Endothelial cell (in vitro differentiated cells): Measurements from ENCODE around the gene SURF2. TPM values are rescaled to one million over a fixed set of nuclear protein-coding genes. Genes with fewer than 3 reads are reported as not detected.
"Not testable (repeated sequence)": the region's sequence is repeated elsewhere in the genome, so short reads cannot be mapped to it uniquely, and the experiment has no call there.

ENCODE experiments used
- DNase-seq: peaks from one replicate; pipeline ENCODE4 v3.0.0; 2021; ENCODE audit warnings: low spot score
- H3K27ac Mint-ChIP-seq: one replicate; pipeline ENCODE4 v1.8.0; 2021; ENCODE audit warnings: mixed read lengths, inconsistent platforms; ENCODE audit not compliant: unreplicated experiment
- H3K27me3 Mint-ChIP-seq: one replicate; pipeline ENCODE4 v1.8.0; 2021; ENCODE audit warnings: mild to moderate bottlenecking, moderate library complexity, mixed read lengths, inconsistent platforms; ENCODE audit not compliant: unreplicated experiment
- H3K36me3 Mint-ChIP-seq: one replicate; pipeline ENCODE4 v1.8.0; 2021; ENCODE audit warnings: mild to moderate bottlenecking, low read depth, mixed read lengths, inconsistent platforms; ENCODE audit not compliant: unreplicated experiment
- H3K4me1 Mint-ChIP-seq: one replicate; pipeline ENCODE4 v1.8.0; 2021; ENCODE audit warnings: mild to moderate bottlenecking, mixed read lengths, inconsistent platforms; ENCODE audit not compliant: unreplicated experiment
- H3K4me3 Mint-ChIP-seq: one replicate; pipeline ENCODE4 v1.8.0; 2021; ENCODE audit warnings: mild to moderate bottlenecking, mixed read lengths, inconsistent platforms; ENCODE audit not compliant: unreplicated experiment
- H3K9me3 Mint-ChIP-seq: one replicate; pipeline ENCODE4 v1.8.0; 2021; ENCODE audit warnings: mixed read lengths, inconsistent platforms; ENCODE audit not compliant: unreplicated experiment
- total RNA-seq: library from RNA; stranded (reverse); fragmentation: NEBNext Ultra II Directional; extraction: Animal tissue kit (Norgen Biotek cat#: 25700); gene quantifications from one replicate; pipeline ENCODE4 v1.2.1, GENCODE V29; 2021; ENCODE audit not compliant: unreplicated experiment
- TF ChIP-seq, protein P1 (sequence below): fragments of 200-600 bp; sonication (generic); IDR thresholded peaks from one replicate; pipeline ENCODE4 v1.5.0; 2021; ENCODE audit warnings: antibody characterized with exemption; ENCODE audit not compliant: unreplicated experiment

The SURF2 gene
- total RNA-seq, 1 donor from 2014 or later: 11.9 TPM

- TF ChIP-seq, protein P1, sequence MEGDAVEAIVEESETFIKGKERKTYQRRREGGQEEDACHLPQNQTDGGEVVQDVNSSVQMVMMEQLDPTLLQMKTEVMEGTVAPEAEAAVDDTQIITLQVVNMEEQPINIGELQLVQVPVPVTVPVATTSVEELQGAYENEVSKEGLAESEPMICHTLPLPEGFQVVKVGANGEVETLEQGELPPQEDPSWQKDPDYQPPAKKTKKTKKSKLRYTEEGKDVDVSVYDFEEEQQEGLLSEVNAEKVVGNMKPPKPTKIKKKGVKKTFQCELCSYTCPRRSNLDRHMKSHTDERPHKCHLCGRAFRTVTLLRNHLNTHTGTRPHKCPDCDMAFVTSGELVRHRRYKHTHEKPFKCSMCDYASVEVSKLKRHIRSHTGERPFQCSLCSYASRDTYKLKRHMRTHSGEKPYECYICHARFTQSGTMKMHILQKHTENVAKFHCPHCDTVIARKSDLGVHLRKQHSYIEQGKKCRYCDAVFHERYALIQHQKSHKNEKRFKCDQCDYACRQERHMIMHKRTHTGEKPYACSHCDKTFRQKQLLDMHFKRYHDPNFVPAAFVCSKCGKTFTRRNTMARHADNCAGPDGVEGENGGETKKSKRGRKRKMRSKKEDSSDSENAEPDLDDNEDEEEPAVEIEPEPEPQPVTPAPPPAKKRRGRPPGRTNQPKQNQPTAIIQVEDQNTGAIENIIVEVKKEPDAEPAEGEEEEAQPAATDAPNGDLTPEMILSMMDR: no peak
- Mint-ChIP-seq H3K27ac (no peak overlapping the region), H3K4me1 (peaks cover 3% of the 10 kb centered on the region), H3K27me3 (peaks cover 8% of the 10 kb centered on the region), H3K4me3 (no peak overlapping the region), H3K36me3 (peaks cover 5% of the 10 kb centered on the region), H3K9me3 (peaks cover 4% of the 10 kb centered on the region)
- DNase-seq: no peak
These were observed 35.9 kb upstream of the SURF2 start for GRCh38 chr9:133320421-133320881.

DNA sequence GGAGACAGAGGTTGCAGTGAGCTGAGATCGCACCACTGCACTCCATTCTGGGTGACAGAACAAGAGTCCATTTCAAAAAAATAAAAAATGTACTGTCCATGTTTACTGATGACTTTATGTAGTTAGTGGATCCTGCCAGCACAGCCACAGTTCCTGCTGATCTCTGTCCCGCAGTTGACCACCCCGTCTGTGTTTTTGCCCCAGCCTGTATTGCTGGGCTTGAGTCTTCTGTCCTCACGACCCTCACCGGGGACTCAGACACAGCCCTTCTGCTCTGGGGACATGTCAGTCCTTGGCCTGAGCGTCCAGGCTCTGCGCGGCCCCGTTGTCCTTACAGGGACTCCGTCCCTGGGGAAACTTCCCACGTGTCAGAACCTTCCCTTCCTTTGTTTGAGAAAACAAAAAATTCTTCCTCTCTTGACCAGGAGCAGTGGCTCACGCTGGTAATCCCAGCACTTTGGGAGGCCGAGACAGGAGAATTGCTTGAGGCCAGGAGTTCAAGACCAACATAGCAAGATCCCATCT is 34.9 kb upstream of the SURF2 start:
- TF ChIP-seq, protein P1: no peak
- Mint-ChIP-seq H3K9me3 (peaks cover 4% of the 10 kb centered on the region), H3K27me3 (peaks cover 8% of the 10 kb centered on the region), H3K36me3 (peaks cover 5% of the 10 kb centered on the region), H3K27ac (peak overlapping the region; percentile 67), H3K4me3 (no peak overlapping the region), H3K4me1 (peaks cover 3% of the 10 kb centered on the region)
- DNase-seq: no peak

GRCh38 chr9:133322701-133323100 is 33.6 kb upstream of the SURF2 start:
- H3K27ac Mint-ChIP-seq: no peak overlapping the region
- peaks cover 8% of the 10 kb centered on the region for H3K27me3 Mint-ChIP-seq
- DNase-seq: no peak
- peaks cover 3% of the 10 kb centered on the region for H3K4me1 Mint-ChIP-seq
- no peak overlapping the region for H3K4me3 Mint-ChIP-seq
- peaks cover 5% of the 10 kb centered on the region for H3K36me3 Mint-ChIP-seq
- H3K9me3 Mint-ChIP-seq: peaks cover 4% of the 10 kb centered on the region
- TF ChIP-seq, protein P1: no peak

DNA sequence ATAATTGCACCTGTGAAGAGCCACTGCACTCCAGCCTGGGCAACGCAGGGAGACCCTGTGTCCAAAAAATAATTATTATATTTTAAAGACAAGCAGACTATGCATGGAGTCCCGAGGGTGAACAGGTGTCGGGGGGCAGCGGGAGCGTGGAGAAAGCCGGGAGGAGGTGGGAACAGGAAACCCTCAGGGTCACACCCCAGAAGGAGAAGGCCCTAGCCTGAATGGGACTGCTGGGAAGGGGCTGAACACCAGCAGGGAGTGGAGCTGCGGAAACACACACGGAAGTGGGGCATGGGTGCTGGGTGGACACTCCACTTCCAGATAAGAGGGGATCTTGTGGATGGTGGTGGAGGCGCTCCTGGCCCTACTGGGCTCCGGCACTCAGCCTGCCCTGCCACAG is 33.1 kb upstream of the SURF2 start:
- H3K27me3 Mint-ChIP-seq: peaks cover 8% of the 10 kb centered on the region
- no peak overlapping the region for H3K27ac Mint-ChIP-seq
- no peak for DNase-seq
- TF ChIP-seq, protein P1: no peak
- peaks cover 3% of the 10 kb centered on the region for H3K4me1 Mint-ChIP-seq
- peaks cover 4% of the 10 kb centered on the region for H3K9me3 Mint-ChIP-seq
- H3K36me3 Mint-ChIP-seq: peaks cover 5% of the 10 kb centered on the region
- H3K4me3 Mint-ChIP-seq: no peak overlapping the region

GRCh38 chr9:133323991-133324703 is 32.2 kb upstream of the SURF2 start:
- Mint-ChIP-seq H3K27me3 (peaks cover 8% of the 10 kb centered on the region), H3K36me3 (peaks cover 5% of the 10 kb centered on the region), H3K4me3 (peak overlapping the region; percentile 8), H3K4me1 (peaks cover 3% of the 10 kb centered on the region), H3K27ac (no peak overlapping the region), H3K9me3 (peaks cover 4% of the 10 kb centered on the region)
- DNase-seq: no peak
- TF ChIP-seq, protein P1: no peak

- H3K4me3 Mint-ChIP-seq, H3K27ac Mint-ChIP-seq, H3K9me3 Mint-ChIP-seq, H3K4me1 Mint-ChIP-seq, DNase-seq, H3K27me3 Mint-ChIP-seq: not testable (repeated sequence)
- H3K36me3 Mint-ChIP-seq: peaks cover 15% of the 10 kb centered on the region
These were observed 29.3 kb upstream of the SURF2 start for GRCh38 chr9:133327021-133327420.
